Lower leg skin (tissue), 3 donors: ENCODE measurements around the gene SPIRE2.

Experiments used
- POLR2A ChIP-seq, 2 donors: fragments of 450-650 bp; IDR thresholded peaks; one replicate each; pipeline ENCODE4 v1.6.1; 2016 to 2017; ENCODE audit warnings: antibody characterized with exemption in 2 of 2, mild to moderate bottlenecking in 1 of 2, moderate library complexity in 1 of 2
- TF ChIP-seq, protein P1 (sequence below), 3 donors: fragments of 450-650 bp; IDR thresholded peaks; one replicate each; pipeline ENCODE4 v1.5.1; 2016; ENCODE audit warnings: antibody characterized with exemption in 3 of 3, mild to moderate bottlenecking in 3 of 3, moderate library complexity in 2 of 3

DNA sequence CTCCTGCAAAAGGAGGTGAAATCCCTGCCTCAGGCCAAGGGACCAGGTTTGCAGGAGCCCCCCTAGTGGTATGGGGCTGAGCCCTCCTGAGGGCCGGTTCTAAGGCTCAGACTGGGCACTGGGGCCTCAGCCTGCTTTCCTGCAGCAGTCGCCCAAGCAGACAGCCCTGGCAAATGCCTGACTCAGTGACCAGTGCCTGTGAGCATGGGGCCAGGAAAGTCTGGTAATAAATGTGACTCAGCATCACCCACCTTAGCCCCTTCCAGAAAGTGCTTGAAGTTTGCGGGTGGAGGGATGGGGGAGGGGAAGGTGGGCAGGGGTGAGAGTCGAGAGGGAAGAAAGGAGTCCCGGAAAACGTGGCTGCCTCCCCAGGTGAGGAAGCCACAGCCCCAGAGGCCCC, 92.4 kb downstream of the SPIRE2 start:
- no peak for TF ChIP-seq POLR2A (IDR thresholded peaks at IDR 0.05)
- TF ChIP-seq, protein P1, sequence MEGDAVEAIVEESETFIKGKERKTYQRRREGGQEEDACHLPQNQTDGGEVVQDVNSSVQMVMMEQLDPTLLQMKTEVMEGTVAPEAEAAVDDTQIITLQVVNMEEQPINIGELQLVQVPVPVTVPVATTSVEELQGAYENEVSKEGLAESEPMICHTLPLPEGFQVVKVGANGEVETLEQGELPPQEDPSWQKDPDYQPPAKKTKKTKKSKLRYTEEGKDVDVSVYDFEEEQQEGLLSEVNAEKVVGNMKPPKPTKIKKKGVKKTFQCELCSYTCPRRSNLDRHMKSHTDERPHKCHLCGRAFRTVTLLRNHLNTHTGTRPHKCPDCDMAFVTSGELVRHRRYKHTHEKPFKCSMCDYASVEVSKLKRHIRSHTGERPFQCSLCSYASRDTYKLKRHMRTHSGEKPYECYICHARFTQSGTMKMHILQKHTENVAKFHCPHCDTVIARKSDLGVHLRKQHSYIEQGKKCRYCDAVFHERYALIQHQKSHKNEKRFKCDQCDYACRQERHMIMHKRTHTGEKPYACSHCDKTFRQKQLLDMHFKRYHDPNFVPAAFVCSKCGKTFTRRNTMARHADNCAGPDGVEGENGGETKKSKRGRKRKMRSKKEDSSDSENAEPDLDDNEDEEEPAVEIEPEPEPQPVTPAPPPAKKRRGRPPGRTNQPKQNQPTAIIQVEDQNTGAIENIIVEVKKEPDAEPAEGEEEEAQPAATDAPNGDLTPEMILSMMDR (IDR thresholded peaks at IDR 0.05): no peak
